Femur (tissue), 1 donor: ENCODE measurements around the gene MAP3K20.

Source experiments
- DNase-seq: peaks from one replicate; pipeline ENCODE4 v3.0.0-alpha.2; 2017

The MAP3K20 gene

GRCh38 chr2:173051463-173052215 is 24.0 kb upstream of the MAP3K20 start:
- DNase-seq, result no peak

GRCh38 chr2:173053043-173053699 is 22.5 kb upstream of the MAP3K20 start:
- DNase-seq, result no peak

GRCh38 chr2:173054466-173054865 is 21.2 kb upstream of the MAP3K20 start:
- no peak for DNase-seq

- no peak for DNase-seq
Observed at GRCh38 chr2:173056705-173057364, 18.8 kb upstream of the MAP3K20 start.

- DNase-seq, result no peak
Observed at GRCh38 chr2:173058097-173058496, 17.5 kb upstream of the MAP3K20 start.

GRCh38 chr2:173058673-173059072 is 17.0 kb upstream of the MAP3K20 start:
- no peak for DNase-seq

- no peak for DNase-seq
Observed at GRCh38 chr2:173059292-173059691, 16.4 kb upstream of the MAP3K20 start.

- no peak for DNase-seq
Observed at GRCh38 chr2:173059971-173060461, 15.6 kb upstream of the MAP3K20 start.

GRCh38 chr2:173062801-173063200 is 12.8 kb upstream of the MAP3K20 start:
- DNase-seq, result no peak

- no peak for DNase-seq
Observed at GRCh38 chr2:173064151-173064805, 11.4 kb upstream of the MAP3K20 start.

- no peak for DNase-seq
Observed at GRCh38 chr2:173066887-173067676, 8.6 kb upstream of the MAP3K20 start.

GRCh38 chr2:173075056-173075780 is 428 bp upstream of the MAP3K20 start:
- DNase-seq, result no peak

- DNase-seq, result peak; percentile 76
Observed at GRCh38 chr2:173076581-173077345, 1.1 kb downstream of the MAP3K20 start.

- no peak for DNase-seq
Observed at GRCh38 chr2:173077506-173078177, 2.0 kb downstream of the MAP3K20 start.

GRCh38 chr2:173079141-173079540 is 3.5 kb downstream of the MAP3K20 start:
- DNase-seq, result no peak

GRCh38 chr2:173079973-173080860 is 4.6 kb downstream of the MAP3K20 start:
- DNase-seq, result no peak

GRCh38 chr2:173086518-173087213 is 11.0 kb downstream of the MAP3K20 start:
- no peak for DNase-seq

GRCh38 chr2:173087214-173087581 is 11.6 kb downstream of the MAP3K20 start:
- no peak for DNase-seq
